Left ventricle myocardium inferior (tissue), 1 donor: ENCODE measurements around the gene C5orf34. TPM values are rescaled to one million over a fixed set of nuclear protein-coding genes. Genes with fewer than 3 reads are reported as not detected.

Experiments
- DNase-seq: peaks from one replicate; pipeline ENCODE4 v3.0.0-alpha.2; 2020
- H3K27ac ChIP-seq: fragments of 200-600 bp; replicated peaks from 2 replicates; pipeline ENCODE4 v1.8.0; 2021
- H3K27me3 ChIP-seq: fragments of 200-600 bp; 2 replicates; pipeline ENCODE4 v1.8.0; 2021; ENCODE audit warnings: low read depth
- H3K36me3 ChIP-seq: fragments of 200-600 bp; 2 replicates; pipeline ENCODE4 v1.8.0; 2021
- H3K4me1 ChIP-seq: fragments of 200-600 bp; 2 replicates; pipeline ENCODE4 v1.8.0; 2021
- H3K4me3 ChIP-seq: fragments of 200-600 bp; 2 replicates; pipeline ENCODE4 v1.8.0; 2021; ENCODE audit warnings: mild to moderate bottlenecking, moderate library complexity
- H3K9me3 ChIP-seq: fragments of 200-600 bp; replicated peaks from 2 replicates; pipeline ENCODE4 v1.8.0; 2021
- CTCF ChIP-seq: fragments of 200-600 bp; IDR thresholded peaks from 2 replicates; pipeline ENCODE4 v1.8.0; 2021; ENCODE audit warnings: antibody characterized with exemption, mild to moderate bottlenecking, borderline replicate concordance
- intact Hi-C: fragments of 100-400 bp; cut with micrococcal nuclease; formaldehyde crosslinking; loops from one replicate; pipeline ENCODE4 v1.11.0; 2022
- total RNA-seq: library from RNA; stranded (reverse); fragmentation: NEBNext Ultra II Directional; extraction: Animal tissue kit (Norgen Biotek cat#: 25700); gene quantifications from one replicate; pipeline ENCODE4 v1.2.1, GENCODE V29; 2021
- donor health status: DM: no; HTN: yes; CAD: no; lungs with severe emphysema.

Gene C5orf34
- total RNA-seq, 1 donor from 2014 or later = 0.22 TPM

- TF ChIP-seq CTCF = no peak
- intact Hi-C loops = no loop called here
Measured at GRCh38 chr5:43437062-43437660, 77.8 kb downstream of the C5orf34 start.

More at GRCh38 chr5:43437062-43437660, 77.8 kb downstream of the C5orf34 start:
- H3K27me3 ChIP-seq = no peaks in the 10 kb centered on the region
- H3K4me1 ChIP-seq = peaks cover 18% of the 10 kb centered on the region
- no peak overlapping the region for H3K4me3 ChIP-seq
- no peaks in the 10 kb centered on the region for H3K36me3 ChIP-seq
- no peak for DNase-seq
- H3K9me3 ChIP-seq = peaks cover 47% of the 10 kb centered on the region
- H3K27ac ChIP-seq = no peak overlapping the region

Other genes with a start within 250 kb of the C5orf34 start
- 23.7 TPM for gene HMGCS1, start 201.7 kb downstream of the C5orf34 start, total RNA-seq
- gene CCL28, start 102.8 kb downstream of the C5orf34 start, total RNA-seq = 0.60 TPM
- 6.8 TPM for gene TMEM267, start 31.3 kb downstream of the C5orf34 start, total RNA-seq
- 129 TPM for gene PAIP1, start 41.9 kb upstream of the C5orf34 start, total RNA-seq
- gene NNT, start 88.0 kb upstream of the C5orf34 start, total RNA-seq = 656 TPM